Right renal cortex interstitium (tissue), 3 donors: ENCODE data around the gene CEPT1. TPM values are rescaled to one million over a fixed set of nuclear protein-coding genes. Genes with fewer than 3 reads are reported as not detected.

Source experiments
- DNase-seq, 3 donors: peaks; one replicate each; pipeline ENCODE4 v3.0.0-alpha.2; 2013; ENCODE audit warnings: low read depth in 3 of 3, low spot score in 2 of 3
- polyA plus RNA-seq, 3 donors: library from polyadenylated mRNA; unstranded; fragments of 120-200 nt; gene quantifications; one replicate each; pipeline ENCODE4 v1.2.1, GENCODE V29; 2013; ENCODE audit not compliant: insufficient read length in 3 of 3

The CEPT1 gene
- polyA plus RNA-seq, 3 donors = 47.5 to 48.6 (median 48.0) TPM

DNA sequence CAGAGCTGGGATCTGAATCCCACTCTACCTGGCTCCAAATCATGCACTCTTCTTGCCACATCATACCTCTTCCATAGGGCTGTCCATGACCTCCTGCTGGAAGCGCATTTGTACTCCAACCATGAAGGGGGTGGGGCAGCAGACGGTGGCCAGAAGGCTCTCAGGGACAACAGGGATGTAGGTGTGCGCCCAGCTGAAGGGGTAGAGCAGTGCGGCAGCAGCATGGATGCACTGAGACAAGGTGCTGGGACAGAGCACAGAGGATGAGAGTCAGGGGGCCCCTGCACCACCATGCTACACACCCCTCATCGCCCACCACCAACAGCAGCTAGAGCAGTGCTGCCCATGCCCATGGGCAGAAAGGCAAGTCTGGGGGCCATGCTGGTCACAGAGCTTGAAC, 52.1 kb downstream of the CEPT1 start:
- no peak for DNase-seq

DNA sequence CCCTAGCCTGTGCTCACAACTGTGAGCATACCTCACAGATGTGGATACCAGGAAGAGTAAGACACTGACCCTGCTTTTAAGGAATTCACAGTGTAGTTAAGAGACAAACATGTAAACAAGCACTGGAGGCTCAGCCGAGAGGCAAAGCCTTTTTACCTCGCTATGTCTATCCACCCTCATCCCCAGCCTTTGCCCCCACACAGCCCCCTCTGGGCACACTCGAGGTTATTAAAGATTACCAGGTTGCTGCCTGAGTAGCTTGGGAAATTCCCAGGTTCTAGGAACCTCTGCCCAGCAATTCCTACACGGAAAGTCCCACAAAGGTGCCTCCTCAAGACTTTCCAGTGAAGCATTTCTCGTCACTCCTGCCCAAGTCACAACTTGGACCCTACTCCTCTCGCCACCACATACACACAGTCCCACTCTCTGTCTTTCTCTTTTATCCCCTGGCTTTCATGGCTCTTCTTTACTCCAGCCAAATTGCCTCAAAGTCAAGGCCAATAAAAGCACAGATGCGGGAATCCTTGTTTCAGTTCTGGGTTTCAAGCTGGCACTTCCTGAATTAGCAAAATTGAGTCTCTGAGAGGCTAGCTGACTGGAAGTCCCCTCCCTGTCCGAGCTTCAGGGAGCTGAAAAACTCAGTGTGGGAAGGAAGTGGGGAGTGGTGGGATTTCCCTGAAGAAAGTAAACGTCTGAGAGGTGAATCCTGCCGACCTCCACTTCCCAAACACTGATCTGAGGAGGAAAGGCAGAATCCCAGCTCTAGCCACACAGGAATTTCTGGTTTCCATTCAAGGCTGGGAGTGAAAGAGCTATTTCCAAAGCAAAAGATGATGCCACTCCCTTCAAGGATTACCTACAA, 52.9 kb downstream of the CEPT1 start:
- DNase-seq = no peak

DNA sequence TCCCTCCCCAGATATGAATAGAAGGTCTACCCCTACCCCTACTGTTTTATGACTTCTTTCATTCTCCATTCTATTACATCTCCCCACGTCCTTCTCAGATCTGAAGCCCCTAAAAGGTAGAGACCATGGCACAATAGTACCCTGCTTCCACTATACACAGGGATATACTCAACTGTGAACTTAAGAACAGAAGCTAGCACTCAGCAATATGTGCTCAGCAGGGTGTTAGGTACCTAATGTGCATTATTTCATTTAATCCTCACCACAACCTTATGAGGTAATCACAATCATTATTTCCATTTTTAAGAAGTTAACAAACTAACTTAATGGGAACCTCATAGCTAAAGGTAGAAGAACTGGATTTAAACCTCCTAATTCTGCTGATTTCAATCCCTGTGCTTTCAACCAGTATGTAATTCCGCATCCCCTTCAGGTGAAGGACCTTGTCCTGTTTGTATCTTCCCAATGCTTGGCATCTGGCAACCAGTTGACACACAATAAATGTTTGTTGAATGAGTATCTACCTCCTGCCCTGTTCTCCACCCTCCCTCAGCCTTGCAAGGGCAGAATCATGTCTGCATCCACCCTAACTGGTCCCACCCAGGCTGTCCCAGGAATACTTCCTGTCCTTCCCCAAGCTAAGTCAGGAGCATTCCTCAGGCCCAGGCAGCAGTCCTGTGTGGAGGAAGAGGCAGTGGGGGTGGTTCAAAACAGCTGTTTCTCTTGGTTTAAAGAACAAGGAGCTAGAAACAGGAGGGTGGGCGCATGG, 53.9 kb downstream of the CEPT1 start:
- DNase-seq = no peak

DNA sequence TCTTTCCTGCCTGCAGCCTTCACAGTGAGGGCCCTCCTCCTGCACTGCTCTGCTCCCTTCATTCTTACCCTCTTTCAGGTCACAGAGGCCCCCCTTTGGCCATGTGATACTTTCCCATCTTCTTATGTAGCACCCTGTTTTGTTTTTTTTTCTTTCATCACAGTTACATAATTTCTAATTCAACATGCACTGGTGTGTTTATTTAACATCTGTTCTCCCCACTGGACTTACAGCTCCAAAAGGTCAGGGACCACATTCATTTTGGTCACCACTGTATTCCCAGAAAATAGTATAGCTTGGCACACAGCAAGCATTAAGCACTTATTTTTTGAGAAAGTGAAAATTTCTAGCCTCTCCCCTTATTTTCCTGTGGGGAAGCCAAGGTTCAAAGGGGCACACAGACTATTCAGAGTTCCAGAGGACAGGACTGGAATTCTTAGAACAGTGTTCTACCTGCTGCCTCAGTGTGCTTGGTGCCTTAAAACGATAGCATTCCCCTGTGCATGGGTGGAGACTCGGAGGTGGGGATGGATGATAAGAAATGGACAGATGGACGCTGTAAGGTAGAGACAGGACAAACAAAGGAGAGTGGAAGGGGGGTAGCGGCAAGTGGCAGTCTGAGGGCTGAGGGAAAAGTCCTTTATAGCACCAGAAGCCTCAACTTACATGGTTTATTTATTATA, 55.1 kb downstream of the CEPT1 start:
- no peak for DNase-seq

DNA sequence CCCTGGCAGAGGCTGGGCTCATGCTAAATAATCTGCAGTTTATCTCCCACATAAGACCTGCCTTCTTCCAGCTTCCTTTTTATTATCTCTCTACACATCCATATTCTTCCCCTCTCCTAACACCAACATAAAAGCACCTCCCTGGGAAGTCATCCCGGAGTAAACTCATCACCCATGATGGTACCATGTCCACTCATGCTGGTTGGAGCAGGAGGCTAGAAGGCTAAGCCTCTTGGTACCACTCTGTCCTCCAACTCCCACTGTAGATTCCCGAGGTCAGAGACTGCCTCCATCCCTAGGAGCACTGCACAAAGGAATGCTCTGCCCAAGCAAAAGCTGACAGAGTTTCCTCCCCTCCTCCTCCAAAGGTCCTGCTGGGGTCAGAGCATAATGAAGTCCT, 56.2 kb downstream of the CEPT1 start:
- DNase-seq = no peak

DNA sequence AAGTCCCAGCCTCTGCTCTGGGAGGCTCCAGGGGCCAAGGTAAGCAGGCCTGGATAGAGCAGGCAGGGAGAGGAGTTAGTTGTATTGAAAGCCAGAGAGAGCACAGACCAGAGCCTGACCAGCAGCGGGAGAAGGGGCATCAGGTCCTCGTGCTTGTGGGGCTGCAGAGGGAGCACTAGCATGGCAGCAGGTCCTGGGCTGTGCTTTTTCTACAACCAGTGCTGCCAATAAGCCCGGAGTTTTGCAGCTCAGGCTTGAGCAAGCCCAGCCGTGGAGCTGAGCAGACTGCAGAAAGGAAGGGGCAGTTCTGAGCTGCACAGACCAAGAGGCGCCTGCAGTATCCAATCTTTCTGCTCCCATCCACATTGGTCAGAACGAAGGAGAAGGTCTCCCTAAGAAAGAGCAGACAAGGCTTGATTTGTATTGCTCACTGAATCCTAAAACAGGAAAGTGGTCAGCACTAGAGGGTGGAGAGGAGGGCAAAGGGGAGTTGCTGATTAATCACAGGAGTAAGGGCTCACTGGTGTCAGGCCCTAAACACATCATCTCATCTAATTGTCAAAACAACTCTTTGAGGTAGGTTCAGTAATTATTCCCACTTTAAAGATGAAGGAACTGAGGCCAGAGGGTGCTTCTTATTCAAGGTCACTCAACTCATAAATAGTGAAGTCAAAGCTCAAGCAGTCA, 57.7 kb downstream of the CEPT1 start:
- DNase-seq = no peak

DNA sequence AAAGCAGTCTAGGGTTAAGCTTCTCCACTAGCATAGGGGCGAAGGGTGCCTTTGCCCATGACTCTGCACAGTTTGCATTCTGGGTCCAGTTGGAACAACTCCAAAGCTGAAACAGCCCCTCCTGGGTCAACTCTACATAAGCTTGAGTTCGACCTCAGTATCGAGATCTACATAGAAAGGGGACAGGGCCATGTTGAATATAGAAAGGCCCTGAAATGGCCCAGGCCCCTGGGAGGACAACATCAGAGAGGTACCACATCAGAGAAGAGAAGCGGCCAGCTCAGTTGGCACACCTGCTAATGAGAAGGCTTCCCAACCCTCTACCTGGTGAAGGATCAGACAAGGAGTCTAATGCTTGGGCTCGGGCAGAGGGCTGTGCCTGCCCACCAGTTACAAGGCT, 58.8 kb downstream of the CEPT1 start:
- no peak for DNase-seq

DNA sequence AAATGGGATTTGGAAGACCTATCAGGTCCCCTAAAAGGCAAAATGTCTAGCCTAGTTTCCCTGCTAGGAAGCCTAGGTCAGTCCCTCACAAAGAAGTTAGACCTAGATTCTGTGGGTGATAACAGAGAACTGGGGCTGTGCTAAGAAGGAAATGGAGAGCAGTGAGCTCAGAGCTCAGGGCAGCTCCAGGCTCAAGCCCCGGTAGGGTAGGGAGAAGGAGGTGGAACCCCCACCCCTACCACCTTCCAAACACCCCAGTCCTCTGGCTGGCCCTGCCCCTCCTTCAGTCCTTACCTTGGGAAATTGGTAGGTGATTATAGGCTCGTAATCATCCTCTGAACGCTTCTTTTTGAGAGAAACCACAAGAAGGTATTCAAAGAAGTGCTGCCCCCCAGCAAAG, 59.3 kb downstream of the CEPT1 start:
- DNase-seq = no peak

DNA sequence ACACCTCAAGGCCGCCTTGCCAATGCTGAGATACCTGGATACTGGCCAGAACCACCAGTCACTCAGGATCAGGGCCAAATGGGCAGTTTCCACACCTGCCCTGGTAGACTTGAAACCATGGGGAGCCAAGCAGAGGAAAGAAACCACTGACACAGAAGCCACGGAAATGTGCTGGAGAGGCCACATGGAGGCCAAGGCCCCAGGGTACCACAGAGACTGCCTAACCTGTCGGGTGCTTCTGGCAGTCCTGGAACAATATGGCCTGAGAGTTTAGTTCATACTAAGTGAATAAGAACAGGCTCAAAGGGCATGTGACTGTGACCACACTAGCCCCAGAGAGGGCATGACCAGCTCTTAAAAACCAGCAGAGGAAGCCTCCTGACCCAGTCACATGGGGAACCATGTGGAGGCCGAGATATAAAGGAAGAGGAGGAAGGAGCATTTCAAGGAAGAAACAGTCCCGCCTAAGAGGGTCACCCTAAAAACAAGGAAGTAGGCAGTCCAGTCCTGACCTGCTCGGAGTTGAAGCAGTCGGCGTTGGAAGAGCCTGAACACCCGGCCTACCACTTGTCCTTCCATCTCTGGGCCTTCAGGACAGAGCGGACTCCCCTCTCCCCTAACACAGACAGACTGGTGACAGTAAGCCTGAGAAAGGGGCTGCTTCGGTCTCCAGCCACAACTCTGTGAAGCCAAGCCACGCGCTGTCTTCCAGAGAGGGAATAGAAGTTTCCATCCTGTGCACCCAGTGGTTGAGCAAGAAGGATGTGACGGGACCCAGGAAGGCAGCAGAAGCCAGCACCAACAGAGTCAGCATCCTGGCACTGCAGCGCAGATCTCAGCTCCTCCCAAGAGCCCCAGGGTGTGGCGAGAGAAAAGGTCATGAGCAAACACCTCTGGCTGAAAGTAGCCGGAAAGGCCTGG, 60.1 kb downstream of the CEPT1 start, which contains the start of gene DENND2D:
TSS of gene DENND2D (minus strand) at position 766 of the 921 bp plus-strand sequence. CDS start at position 579, 187 bp downstream.
- DNase-seq = no peak

DNA sequence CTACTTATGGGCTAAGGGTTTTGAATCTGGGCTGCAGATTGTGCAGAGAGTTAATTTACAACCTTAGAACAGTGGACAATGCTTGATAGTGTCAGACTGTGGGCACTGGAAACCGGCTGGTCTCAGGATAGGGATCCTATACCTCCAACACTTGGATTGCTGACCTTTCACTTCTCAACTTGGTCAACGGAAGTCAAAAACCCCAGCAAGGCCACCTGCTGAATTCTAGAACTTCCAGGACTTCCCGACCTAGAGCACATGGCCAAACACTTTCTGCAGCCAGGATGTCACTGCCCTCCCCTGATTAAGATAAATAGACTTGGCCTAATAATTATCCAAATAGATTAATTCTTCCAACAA, 60.8 kb downstream of the CEPT1 start:
- DNase-seq = no peak

DNA sequence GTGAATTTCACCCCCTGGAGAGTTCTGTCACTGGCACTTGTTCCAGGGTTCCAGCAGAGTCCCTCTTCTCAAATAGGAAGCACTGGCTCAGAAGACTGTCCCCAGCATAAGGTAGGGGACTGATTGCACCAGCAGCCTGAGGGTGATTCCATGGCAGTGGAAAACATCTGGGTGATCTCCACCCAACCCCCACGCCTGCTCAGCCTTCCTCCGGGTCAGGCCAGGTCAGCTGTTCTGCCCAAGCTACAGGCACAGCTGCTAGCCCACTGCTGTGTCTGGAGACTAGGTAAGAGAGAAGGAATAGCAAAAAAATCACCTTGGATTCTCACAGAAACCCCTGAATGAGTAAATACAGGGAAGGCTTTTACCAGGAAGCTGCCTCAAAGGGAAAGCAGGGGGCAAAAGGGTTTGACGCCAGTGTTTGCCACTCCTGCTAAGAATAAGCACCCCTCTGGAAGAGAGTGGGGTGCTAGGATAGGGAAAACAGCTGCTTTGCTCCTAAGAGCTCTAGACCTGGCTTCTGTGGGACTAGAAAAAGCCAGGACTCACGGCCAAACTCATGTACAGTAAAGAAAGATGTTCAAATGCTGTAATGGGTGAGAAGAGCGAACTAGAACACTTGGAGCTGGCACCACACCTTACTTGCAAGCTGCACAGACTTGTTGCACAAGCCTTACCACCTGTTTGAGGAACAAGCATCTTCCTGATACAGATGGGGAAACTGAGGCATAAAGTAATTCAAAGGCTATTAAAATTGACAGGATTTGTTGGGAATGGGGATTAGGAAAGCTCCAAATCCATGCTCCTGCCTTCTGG, 61.5 kb downstream of the CEPT1 start:
- no peak for DNase-seq

DNA sequence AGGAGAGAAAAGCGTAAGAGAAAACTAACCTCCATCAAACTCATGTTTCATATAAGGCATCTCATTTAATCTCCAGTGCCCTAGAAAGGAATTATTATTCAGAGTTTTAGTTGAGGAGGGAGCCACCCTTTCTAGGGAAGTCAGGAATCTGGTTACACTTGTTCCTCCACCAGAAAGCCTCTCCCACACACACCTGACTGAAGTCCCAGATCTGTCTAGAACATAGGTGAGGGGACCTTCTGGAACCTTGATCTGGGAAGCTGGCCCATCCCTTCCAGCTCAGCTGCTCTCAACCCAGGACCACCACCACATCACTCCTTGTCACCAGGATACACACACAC, 62.3 kb downstream of the CEPT1 start:
- no peak for DNase-seq

DNA sequence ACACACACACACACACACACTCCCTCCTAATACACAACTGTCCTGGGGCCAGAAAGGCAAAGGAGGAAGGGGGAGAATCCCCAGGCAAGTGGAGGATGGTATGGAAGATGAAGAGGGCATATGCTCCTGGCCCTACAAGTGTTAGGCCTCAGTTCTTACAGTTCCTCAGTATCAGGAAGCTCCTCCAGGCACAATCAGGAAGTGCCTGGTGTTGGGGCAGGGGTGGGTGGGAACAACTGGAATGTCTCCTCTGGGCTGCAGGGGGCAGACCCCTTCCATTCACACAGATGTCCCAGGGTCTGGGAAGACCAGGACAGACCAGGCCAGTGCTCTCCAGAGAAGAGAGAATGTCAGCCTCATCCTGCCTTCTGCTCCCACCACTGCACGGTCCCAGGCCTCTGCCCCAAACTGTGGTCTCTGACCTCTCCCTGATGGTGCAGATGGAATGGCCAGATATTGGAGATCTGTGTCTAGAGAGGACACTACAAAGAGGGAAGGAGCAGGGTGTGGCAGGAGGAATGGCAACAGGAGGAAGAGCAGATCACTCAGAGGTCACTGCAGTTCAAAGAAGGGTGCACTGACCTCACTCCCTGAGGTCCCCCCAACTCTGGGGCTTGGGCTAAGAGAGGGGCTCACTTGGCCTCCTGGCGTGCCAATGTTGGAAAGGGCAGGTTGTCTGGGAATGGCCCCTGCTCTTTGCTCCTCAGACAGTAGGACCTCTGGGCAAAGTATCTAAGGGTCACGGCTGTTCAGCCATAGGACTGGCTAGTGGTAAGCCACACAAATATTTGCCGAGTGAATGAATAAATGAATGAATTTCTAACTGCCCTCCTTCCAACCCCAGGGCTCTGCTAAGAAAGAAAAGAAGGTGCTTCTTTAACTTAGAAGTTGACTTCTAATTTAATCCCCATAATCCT, 62.9 kb downstream of the CEPT1 start:
- DNase-seq = no peak

DNA sequence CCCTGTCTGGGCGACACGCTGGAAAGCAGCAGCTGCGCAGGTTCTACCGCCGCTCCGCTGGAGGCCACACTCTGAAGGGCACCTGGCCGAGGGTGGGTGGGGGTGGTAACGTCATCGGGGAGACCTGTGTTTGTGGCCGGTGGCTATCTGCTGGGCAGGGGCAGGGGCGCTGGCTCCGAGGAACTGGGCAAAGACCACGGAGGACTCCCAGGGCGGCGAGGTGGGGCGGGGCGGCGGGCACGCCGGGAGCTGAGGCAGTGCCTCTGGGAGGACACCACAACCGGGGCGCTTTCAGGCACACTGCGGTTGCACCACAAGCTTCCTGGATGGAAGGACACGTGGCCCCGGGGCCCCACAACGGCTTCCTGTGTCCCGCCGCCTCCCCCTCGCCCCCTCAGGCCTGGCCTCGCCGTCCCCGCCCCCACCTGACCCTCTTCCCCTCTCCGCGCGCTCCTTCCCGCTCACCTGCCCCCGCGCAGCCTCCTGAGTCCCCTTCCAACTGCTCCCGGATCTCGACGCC, 63.7 kb downstream of the CEPT1 start:
- DNase-seq = no peak

DNA sequence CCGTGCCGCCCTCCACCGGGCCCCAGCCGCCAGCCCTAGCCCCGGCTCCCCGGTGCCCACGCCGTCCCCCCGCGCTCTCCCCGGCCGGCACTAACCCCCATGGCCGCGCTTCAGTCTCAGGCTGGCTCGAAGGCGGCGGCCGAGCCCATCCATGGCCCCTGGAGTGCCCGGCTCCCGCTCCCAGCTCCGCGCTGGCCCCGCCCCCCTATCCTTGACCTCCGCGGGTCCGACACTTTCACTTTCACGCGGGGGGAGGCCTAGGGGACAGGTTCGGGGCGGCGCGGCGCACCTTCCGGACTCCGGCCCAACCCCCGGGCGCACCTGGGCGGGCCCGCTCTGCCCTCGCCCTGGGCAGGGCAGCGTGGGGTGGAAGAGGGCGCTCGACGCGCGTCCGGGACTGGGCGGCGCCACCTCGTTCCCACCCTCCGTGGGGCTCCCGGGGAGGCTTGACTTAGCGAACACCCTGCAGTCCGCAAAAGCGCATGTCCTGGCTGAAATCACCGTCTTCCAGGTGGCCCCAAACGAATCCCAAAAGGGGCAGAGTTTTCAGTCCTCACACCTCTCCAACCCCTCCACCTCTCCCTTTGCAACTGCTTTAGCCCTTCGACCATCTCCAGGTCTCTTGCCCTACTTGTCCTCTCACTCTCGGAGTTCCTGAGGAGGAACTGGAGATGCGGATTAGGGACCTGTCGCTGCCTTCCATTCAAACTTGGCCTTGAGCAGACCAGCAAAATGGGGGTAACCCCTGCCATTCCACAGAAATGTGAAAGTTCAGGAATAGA, 64.4 kb downstream of the CEPT1 start:
- DNase-seq = no peak

DNA sequence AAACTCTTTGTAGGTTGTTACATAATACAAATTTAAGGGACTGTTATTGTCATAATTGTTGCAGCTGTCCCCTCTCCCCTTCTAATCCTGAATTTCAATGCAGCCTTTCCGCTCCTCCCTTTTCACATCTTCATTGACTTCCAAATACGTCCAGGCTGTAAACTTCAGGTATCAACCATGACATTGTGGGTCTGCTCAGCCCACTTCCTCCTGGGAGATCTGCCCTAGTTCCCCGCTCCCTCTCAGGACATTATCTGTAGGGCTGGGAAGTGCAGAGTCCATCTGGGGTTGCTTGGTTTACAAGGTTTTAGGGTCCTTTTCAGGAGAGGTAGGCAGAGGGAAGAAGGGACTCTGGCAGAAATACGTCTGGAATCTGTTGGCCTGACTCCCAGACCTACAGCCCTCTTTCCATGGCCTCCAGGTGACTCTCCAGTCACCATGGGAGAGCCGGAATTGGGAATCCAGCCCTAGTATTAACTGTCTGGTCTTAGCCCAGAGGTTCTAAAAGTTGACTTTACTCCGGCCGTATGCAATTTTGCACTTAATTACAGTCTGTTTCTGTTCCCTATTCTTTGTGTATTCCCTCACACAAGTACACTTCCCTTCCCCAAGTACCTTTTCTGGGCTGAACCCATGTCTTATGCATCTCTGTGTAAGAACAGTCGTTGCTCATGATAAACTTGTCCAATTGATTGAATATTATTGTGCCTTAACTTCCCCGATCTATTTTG, 65.1 kb downstream of the CEPT1 start:
- no peak for DNase-seq
